ENCODE measurements around the gene PCDHGC3. TPM values are rescaled to one million over a fixed set of nuclear protein-coding genes. Genes with fewer than 3 reads are reported as not detected.

PCDHGC3 gene
- total RNA-seq, 1 donor from 2014 or later: 92.4 TPM

DNA sequence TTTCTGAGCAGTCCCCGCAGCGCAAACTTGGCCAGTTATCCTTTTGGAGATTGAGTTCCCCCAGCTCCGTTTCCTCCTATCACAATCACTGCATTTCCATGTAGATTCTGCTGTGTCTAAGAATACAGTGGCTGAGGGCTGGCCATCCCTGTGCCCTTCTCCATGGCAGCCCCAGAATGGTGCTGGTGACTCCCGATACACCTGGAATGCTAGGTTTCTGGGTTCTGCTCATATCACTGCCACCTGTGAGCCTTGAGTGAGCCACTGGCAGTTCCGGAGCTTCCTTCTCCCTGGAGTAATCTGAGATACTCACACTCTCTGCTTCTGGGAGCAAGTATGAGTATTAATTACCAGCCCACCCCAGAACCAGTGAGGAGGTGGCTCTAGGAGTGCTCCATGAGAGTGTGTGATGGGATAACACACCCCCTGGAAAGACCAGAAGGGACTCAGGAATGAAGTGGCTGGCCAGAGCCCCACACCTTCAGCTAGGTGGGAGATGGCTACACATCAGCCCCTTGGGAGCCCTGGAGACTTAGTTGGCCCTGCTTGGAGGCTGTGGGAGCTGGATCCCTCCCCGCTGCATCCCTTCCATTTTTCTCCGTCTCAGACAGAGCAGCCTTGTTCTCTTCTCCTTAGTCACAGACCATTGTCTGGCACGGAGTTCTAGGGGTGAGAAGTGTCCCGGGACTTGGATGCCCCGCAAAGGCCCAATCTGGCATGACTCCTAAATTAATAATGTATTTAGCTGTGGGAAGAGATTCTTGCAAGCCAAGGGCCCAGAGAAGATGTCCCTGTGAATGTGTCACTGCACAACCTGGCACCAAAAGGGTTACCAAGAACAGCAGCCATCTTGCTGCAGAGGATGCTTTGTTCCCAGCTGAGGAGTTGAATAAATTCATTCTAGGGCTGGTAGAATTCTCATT, 18.0 kb downstream of the PCDHGC3 start:
- Mint-ChIP-seq H3K27ac (ENCODE audit: unreplicated experiment) (peak overlapping the region; percentile 91), H3K4me3 (ENCODE audit: unreplicated experiment) (no peak overlapping the region), H3K27me3 (ENCODE audit: unreplicated experiment) (no peaks in the 10 kb centered on the region), H3K9me3 (ENCODE audit: unreplicated experiment) (no peaks in the 10 kb centered on the region), H3K36me3 (ENCODE audit: unreplicated experiment) (peaks cover 17% of the 10 kb centered on the region), H3K4me1 (ENCODE audit: unreplicated experiment) (peaks cover 54% of the 10 kb centered on the region)
- no peak for DNase-seq (ENCODE audit: extremely low spot score, unreplicated experiment)
- TF ChIP-seq, protein P1, sequence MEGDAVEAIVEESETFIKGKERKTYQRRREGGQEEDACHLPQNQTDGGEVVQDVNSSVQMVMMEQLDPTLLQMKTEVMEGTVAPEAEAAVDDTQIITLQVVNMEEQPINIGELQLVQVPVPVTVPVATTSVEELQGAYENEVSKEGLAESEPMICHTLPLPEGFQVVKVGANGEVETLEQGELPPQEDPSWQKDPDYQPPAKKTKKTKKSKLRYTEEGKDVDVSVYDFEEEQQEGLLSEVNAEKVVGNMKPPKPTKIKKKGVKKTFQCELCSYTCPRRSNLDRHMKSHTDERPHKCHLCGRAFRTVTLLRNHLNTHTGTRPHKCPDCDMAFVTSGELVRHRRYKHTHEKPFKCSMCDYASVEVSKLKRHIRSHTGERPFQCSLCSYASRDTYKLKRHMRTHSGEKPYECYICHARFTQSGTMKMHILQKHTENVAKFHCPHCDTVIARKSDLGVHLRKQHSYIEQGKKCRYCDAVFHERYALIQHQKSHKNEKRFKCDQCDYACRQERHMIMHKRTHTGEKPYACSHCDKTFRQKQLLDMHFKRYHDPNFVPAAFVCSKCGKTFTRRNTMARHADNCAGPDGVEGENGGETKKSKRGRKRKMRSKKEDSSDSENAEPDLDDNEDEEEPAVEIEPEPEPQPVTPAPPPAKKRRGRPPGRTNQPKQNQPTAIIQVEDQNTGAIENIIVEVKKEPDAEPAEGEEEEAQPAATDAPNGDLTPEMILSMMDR (IDR thresholded peaks at IDR 0.05): no peak

DNA sequence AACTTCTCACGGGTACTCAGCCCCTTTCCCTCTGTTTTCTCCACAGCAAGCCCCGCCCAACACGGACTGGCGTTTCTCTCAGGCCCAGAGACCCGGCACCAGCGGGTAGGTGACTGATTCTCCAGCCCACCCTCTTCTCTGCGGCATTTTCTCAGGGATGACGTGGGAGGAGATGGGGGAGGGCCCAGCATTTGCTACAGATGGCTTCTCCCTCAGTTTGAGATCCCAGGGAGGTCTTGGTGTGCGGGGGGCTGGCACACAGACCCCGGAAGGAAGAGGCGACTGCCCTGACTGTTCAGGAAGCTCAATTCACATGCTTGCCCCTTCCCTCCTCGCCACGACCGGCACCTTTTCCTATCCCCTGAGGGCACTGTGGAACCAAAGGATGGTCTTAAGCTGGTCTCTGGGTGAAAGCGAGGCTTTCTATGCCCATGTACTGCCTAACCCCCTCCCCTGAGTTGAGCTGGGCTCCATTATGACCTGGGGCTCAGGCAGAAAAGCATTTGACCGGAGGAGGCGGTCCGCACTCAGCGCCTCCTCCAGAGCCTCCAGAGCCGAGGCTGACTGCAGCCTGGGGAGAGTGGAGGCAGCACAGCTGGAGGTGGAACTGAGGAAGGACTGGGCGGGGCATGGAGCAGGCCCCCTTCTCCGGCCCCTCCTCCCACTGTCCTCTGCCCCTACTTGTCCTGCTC, 19.1 kb downstream of the PCDHGC3 start:
- TF ChIP-seq, protein P1 (IDR thresholded peaks at IDR 0.05): no peak
- peaks cover 16% of the 10 kb centered on the region for H3K36me3 Mint-ChIP-seq (ENCODE audit: unreplicated experiment)
- peak overlapping the region; percentile 46 for H3K4me3 Mint-ChIP-seq (ENCODE audit: unreplicated experiment)
- H3K27ac Mint-ChIP-seq (ENCODE audit: unreplicated experiment): peak overlapping the region; percentile 91
- peaks cover 48% of the 10 kb centered on the region for H3K4me1 Mint-ChIP-seq (ENCODE audit: unreplicated experiment)
- H3K9me3 Mint-ChIP-seq (ENCODE audit: unreplicated experiment): no peaks in the 10 kb centered on the region
- no peak for DNase-seq (ENCODE audit: extremely low spot score, unreplicated experiment)
- no peaks in the 10 kb centered on the region for H3K27me3 Mint-ChIP-seq (ENCODE audit: unreplicated experiment)

DNA sequence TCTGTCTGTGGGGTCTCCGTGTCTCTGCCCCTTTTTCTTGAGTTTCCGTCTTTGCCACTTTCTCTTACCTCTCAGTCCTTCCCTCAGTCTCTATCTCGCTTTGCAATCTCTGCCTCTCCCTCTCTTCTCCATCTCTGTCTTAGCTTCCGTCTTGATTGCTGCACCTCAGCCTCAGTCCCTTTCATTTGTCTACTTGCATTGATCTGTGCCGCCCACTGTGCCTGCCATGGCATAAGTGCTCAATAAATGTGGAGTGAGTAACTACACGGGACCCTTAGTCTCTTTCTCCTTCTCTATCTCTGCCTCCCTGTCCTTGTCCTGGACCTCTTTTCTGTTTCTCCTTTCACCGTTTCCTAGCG, 19.7 kb downstream of the PCDHGC3 start:
- H3K4me3 Mint-ChIP-seq (ENCODE audit: unreplicated experiment): peak overlapping the region; percentile 46
- TF ChIP-seq, protein P1 (IDR thresholded peaks at IDR 0.05): no peak
- no peaks in the 10 kb centered on the region for H3K27me3 Mint-ChIP-seq (ENCODE audit: unreplicated experiment)
- no peak for DNase-seq (ENCODE audit: extremely low spot score, unreplicated experiment)
- no peaks in the 10 kb centered on the region for H3K9me3 Mint-ChIP-seq (ENCODE audit: unreplicated experiment)
- H3K27ac Mint-ChIP-seq (ENCODE audit: unreplicated experiment): peak overlapping the region; percentile 91
- H3K4me1 Mint-ChIP-seq (ENCODE audit: unreplicated experiment): peaks cover 48% of the 10 kb centered on the region
- peaks cover 16% of the 10 kb centered on the region for H3K36me3 Mint-ChIP-seq (ENCODE audit: unreplicated experiment)

DNA sequence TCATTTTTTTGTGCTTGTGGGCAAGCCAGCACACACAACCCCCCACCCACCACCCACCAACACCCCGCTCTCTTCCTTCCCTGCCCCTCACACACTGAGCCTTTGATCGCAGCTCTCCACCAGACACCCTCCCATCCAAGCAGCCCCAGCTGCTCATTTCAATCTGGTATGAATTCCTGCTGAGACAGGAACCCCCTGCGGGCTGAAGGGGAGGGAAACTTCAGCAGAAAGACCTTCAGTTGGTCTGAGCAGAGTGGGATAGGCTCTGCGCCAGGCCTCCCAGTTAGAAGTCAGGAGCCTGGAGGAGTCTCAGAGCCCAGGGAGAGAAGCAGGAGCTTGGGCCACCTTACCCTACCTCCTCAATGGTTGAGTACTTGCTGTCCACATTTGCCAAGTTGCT, 20.3 kb downstream of the PCDHGC3 start:
- H3K36me3 Mint-ChIP-seq (ENCODE audit: unreplicated experiment): peaks cover 14% of the 10 kb centered on the region
- no peaks in the 10 kb centered on the region for H3K27me3 Mint-ChIP-seq (ENCODE audit: unreplicated experiment)
- DNase-seq (ENCODE audit: extremely low spot score, unreplicated experiment): no peak
- H3K4me3 Mint-ChIP-seq (ENCODE audit: unreplicated experiment): peak overlapping the region; percentile 46
- peaks cover 48% of the 10 kb centered on the region for H3K4me1 Mint-ChIP-seq (ENCODE audit: unreplicated experiment)
- no peaks in the 10 kb centered on the region for H3K9me3 Mint-ChIP-seq (ENCODE audit: unreplicated experiment)
- TF ChIP-seq, protein P1 (IDR thresholded peaks at IDR 0.05): no peak
- H3K27ac Mint-ChIP-seq (ENCODE audit: unreplicated experiment): peak overlapping the region; percentile 91

DNA sequence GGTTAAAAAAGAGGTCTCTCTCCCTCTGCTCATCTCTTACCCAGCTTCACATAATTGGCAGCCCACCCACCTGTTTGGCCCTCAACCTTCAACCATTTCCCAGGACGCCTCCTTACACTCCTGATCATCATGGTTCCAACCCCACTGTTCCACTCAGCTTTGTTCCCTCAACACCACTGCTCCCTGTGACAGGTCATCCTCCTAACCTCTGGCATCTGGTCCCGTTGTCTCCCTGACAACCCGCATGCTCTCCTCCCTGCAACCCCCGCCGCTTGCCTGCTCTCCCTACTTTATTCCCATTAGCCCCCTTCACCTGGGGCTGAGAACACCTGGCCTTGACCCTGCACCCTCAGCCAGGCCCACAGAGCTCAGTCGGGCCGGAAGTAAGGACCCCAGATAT, 26.0 kb downstream of the PCDHGC3 start:
- Mint-ChIP-seq H3K4me1 (ENCODE audit: unreplicated experiment) (peaks cover 24% of the 10 kb centered on the region), H3K36me3 (ENCODE audit: unreplicated experiment) (peaks cover 18% of the 10 kb centered on the region), H3K9me3 (ENCODE audit: unreplicated experiment) (no peaks in the 10 kb centered on the region), H3K4me3 (ENCODE audit: unreplicated experiment) (no peak overlapping the region), H3K27me3 (ENCODE audit: unreplicated experiment) (no peaks in the 10 kb centered on the region), H3K27ac (ENCODE audit: unreplicated experiment) (peak overlapping the region; percentile 57)
- TF ChIP-seq, protein P1 (IDR thresholded peaks at IDR 0.05): no peak
- DNase-seq (ENCODE audit: extremely low spot score, unreplicated experiment): no peak
